NT2/D1 (cell line): ENCODE data around the gene PAK5.

Source experiments
- SUZ12 ChIP-seq: IDR thresholded peaks from 2 replicates; pipeline ENCODE4 v1.6.1; 2011; ENCODE audit not compliant: insufficient read length, insufficient read depth; ENCODE audit errors: extremely low read depth
- ZNF274 ChIP-seq: IDR thresholded peaks from 2 replicates; pipeline ENCODE4 v1.6.1; 2011; ENCODE audit warnings: mild to moderate bottlenecking, low read depth, low read length

- TF ChIP-seq SUZ12 (no peak), ZNF274 (no peak)
These were observed 115.2 kb downstream of the PAK5 start for GRCh38 chr20:9723501-9724202.
